Stomach (tissue), 9 donors: Measurements from ENCODE around the gene SIGLEC12. TPM values are rescaled to one million over a fixed set of nuclear protein-coding genes. Genes with fewer than 3 reads are reported as not detected.

Source experiments
- DNase-seq, 2 donors: peaks; one replicate each; pipeline versions ENCODE4 v3.0.0 to v3.0.0-alpha.2; 2013 to 2019
- H3K27ac ChIP-seq, 5 donors: fragments of 200-600 bp in 4 of 5; sonication (generic) in 4 of 5; one replicate each; pipeline ENCODE4 v1.5.1; 2013 to 2019; ENCODE audit warnings: mild to moderate bottlenecking in 1 of 5, moderate library complexity in 1 of 5
- H3K27me3 ChIP-seq, 3 donors: fragments of 200-600 bp; sonication (generic); one replicate each; pipeline ENCODE4 v1.5.1; 2017 to 2019; ENCODE audit warnings: mixed run types in 1 of 3
- H3K36me3 ChIP-seq, 4 donors: fragments of 200-600 bp; sonication (generic); 1 replicate in 3 of 4; 2 replicates in 1 of 4; pipeline ENCODE4 v1.5.1; 2016 to 2019
- H3K4me1 ChIP-seq, 4 donors: fragments of 200-600 bp; sonication (generic); one replicate each; pipeline ENCODE4 v1.5.1; 2016 to 2019
- H3K4me3 ChIP-seq, 4 donors: fragments of 200-600 bp; sonication (generic) in 3 of 4; one replicate each; pipeline ENCODE4 v1.5.1; 2016 to 2019; ENCODE audit warnings: mild to moderate bottlenecking in 1 of 4
- H3K9me3 ChIP-seq, 4 donors: fragments of 200-600 bp; sonication (generic); one replicate each; pipeline ENCODE4 v1.5.1; 2016 to 2019
- EP300 ChIP-seq: sonication (generic); formaldehyde crosslinking; IDR thresholded peaks from one replicate; pipeline ENCODE4 v1.6.1; 2017; ENCODE audit warnings: antibody characterized with exemption
- POLR2A ChIP-seq, 4 donors: fragments of 450-650 bp; IDR thresholded peaks; one replicate each; pipeline ENCODE4 v1.6.1; 2016; ENCODE audit warnings: antibody characterized with exemption in 4 of 4, control low read depth in 2 of 4, mild to moderate bottlenecking in 1 of 4, moderate library complexity in 1 of 4
- POLR2AphosphoS5 ChIP-seq, 3 donors: sonication (generic); formaldehyde crosslinking; IDR thresholded peaks; one replicate each; pipeline ENCODE4 v1.6.1; 2016; ENCODE audit warnings: antibody characterized with exemption in 3 of 3
- WGBS, 5 donors: extraction: QIAGEN DNeasy Blood & Tissue Kit in 3 of 5; methylation state at CpG; one replicate each; pipeline versions ENCODE4 v1.1.5 to v1.1.7; 2013 to 2018; 5-methylcytosine and 5-hydroxymethylcytosine counted together
- intact Hi-C: fragments of 100-400 bp; cut with DNase I; formaldehyde crosslinking; loops from one replicate; pipeline ENCODE4 v1.15.1; 2023; ENCODE audit warnings: low total_unique reads
- polyA plus RNA-seq, 3 donors: library from polyadenylated mRNA; stranded (reverse); fragments of 200-250 nt; gene quantifications; one replicate each; pipeline ENCODE4 v1.2.3, GENCODE V29; 2013
- total RNA-seq, 5 donors: library from RNA; depleted of rRNA; stranded (reverse); fragments of >200 nt; gene quantifications; one replicate each; pipeline versions ENCODE4 v1.1.0 to v1.2.3, GENCODE V29; 2014 to 2016
- TF ChIP-seq, protein P1 (sequence below), 7 experiments: fragments of 450-650 bp in 4 of 7; fragments of 200-600 bp in 3 of 7; sonication (generic) in 3 of 7; IDR thresholded peaks; one replicate each; pipeline ENCODE4 v1.5.1; 2016 to 2019; ENCODE audit warnings: antibody characterized with exemption in 7 of 7, control low read depth in 2 of 7, mild to moderate bottlenecking in 1 of 7
- donor health status: healthy with polysubstance abuse.
- donor health status: Bipolar disorder and iron deficiency.
- donor health status: healthy.

The SIGLEC12 gene
- total and polyA plus RNA-seq, 8 donors: 0.10 to 1.2 (median 0.37) TPM; not detected in 5

- peaks cover 0 to 16% (median 0%) of the 10 kb centered on the region in 4 donors for H3K4me1 ChIP-seq
- WGBS, 5 donors: 23 to 30% (median 26%) methylated on average over 7 of the region's 7 CpGs
- no peak overlapping the region for H3K4me3 ChIP-seq
- H3K27me3 ChIP-seq: peaks cover 0 to 43% (median 8%) of the 10 kb centered on the region in 3 donors
- peak overlapping the region in 1 of 5 donors; percentile 27 for H3K27ac ChIP-seq
- peak; percentile 86 to 87 for DNase-seq
- H3K9me3 ChIP-seq: no peaks in the 10 kb centered on the region
- TF ChIP-seq, protein P1, sequence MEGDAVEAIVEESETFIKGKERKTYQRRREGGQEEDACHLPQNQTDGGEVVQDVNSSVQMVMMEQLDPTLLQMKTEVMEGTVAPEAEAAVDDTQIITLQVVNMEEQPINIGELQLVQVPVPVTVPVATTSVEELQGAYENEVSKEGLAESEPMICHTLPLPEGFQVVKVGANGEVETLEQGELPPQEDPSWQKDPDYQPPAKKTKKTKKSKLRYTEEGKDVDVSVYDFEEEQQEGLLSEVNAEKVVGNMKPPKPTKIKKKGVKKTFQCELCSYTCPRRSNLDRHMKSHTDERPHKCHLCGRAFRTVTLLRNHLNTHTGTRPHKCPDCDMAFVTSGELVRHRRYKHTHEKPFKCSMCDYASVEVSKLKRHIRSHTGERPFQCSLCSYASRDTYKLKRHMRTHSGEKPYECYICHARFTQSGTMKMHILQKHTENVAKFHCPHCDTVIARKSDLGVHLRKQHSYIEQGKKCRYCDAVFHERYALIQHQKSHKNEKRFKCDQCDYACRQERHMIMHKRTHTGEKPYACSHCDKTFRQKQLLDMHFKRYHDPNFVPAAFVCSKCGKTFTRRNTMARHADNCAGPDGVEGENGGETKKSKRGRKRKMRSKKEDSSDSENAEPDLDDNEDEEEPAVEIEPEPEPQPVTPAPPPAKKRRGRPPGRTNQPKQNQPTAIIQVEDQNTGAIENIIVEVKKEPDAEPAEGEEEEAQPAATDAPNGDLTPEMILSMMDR (IDR thresholded peaks at IDR 0.05): peak in 5 of 7 experiments; percentile 58 to 92 (median 75)
- no peak for TF ChIP-seq EP300
- TF ChIP-seq POLR2AphosphoS5 (IDR thresholded peaks at IDR 0.05): peak in 1 of 3 donors; percentile 12
- TF ChIP-seq POLR2A (IDR thresholded peaks at IDR 0.05): no peak
- intact Hi-C loops: loop anchor here (5.0 kb wide), 1 partner anchor 184 kb away; no protein-coding TSS in a partner anchor
- no peaks in the 10 kb centered on the region for H3K36me3 ChIP-seq
Observed at GRCh38 chr19:51473009-51473707, 28.4 kb downstream of the SIGLEC12 start.

- TF ChIP-seq POLR2AphosphoS5 (IDR thresholded peaks at IDR 0.05): no peak
- TF ChIP-seq POLR2A (IDR thresholded peaks at IDR 0.05): no peak
- H3K9me3 ChIP-seq: no peaks in the 10 kb centered on the region
- H3K36me3 ChIP-seq: no peaks in the 10 kb centered on the region
- peaks cover 0 to 16% (median 0%) of the 10 kb centered on the region in 4 donors for H3K4me1 ChIP-seq
- peaks cover 0 to 44% (median 8%) of the 10 kb centered on the region in 3 donors for H3K27me3 ChIP-seq
- no peak for DNase-seq
- intact Hi-C loops: loop anchor here (5.0 kb wide), 1 partner anchor 185 kb away; no protein-coding TSS in a partner anchor
- H3K27ac ChIP-seq: no peak overlapping the region
- WGBS, 5 donors: 9 to 18% (median 13%) methylated on average over 4 of the region's 4 CpGs
- no peak overlapping the region for H3K4me3 ChIP-seq
Observed at GRCh38 chr19:51472607-51473006, 29.0 kb downstream of the SIGLEC12 start.

GRCh38 chr19:51471527-51471926 is 30.1 kb downstream of the SIGLEC12 start:
- H3K36me3 ChIP-seq: no peaks in the 10 kb centered on the region
- DNase-seq: no peak
- intact Hi-C loops: loop anchor here (5.0 kb wide), 1 partner anchor 186 kb away; no protein-coding TSS in a partner anchor
- H3K4me1 ChIP-seq: peaks cover 0 to 16% (median 0%) of the 10 kb centered on the region in 4 donors
- 53 to 76% (median 69%) methylated on average over 1 of the region's 1 CpG for WGBS, 5 donors
- no peak overlapping the region for H3K27ac ChIP-seq
- no peaks in the 10 kb centered on the region for H3K9me3 ChIP-seq
- H3K4me3 ChIP-seq: no peak overlapping the region
- peaks cover 0 to 44% (median 8%) of the 10 kb centered on the region in 3 donors for H3K27me3 ChIP-seq
- no peak for TF ChIP-seq EP300

GRCh38 chr19:51470966-51471365 is 30.6 kb downstream of the SIGLEC12 start:
- Histone ChIP-seq H3K9me3 (no peaks in the 10 kb centered on the region), H3K27me3 (peaks cover 0 to 44% (median 8%) of the 10 kb centered on the region in 3 donors), H3K27ac (no peak overlapping the region), H3K4me1 (peaks cover 0 to 16% (median 0%) of the 10 kb centered on the region in 4 donors), H3K36me3 (no peaks in the 10 kb centered on the region), H3K4me3 (no peak overlapping the region)
- DNase-seq: no peak
- WGBS, 5 donors: 75 to 80% (median 78%) methylated on average over 9 of the region's 9 CpGs
- no peak for TF ChIP-seq EP300
- TF ChIP-seq POLR2A (IDR thresholded peaks at IDR 0.05): no peak
- TF ChIP-seq POLR2AphosphoS5 (IDR thresholded peaks at IDR 0.05): no peak
- TF ChIP-seq, protein P1 (IDR thresholded peaks at IDR 0.05): no peak
- intact Hi-C loops: loop anchor here (5.0 kb wide), 1 partner anchor 186 kb away; no protein-coding TSS in a partner anchor

DNA sequence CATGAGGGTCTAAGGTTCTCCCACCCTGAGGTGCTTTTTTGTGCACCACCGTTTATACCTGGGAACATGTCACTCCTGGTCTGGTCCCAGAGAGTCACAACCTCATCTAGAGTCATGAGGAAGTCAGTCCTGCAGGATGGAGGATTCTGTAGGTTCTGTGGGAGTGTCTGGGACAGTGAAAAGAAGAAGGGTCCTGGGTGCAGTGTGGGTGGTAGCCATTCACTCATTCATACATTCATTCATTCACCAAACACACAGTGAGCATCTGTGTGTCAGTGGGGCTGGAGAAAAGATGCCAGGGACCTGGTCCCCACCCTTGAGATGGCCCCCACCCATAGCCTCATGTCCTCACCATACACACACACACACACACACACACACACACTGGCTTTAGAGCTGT is 32.0 kb downstream of the SIGLEC12 start:
- intact Hi-C loops: loop anchor here (5.0 kb wide), 1 partner anchor 188 kb away; no protein-coding TSS in a partner anchor
- TF ChIP-seq POLR2A (IDR thresholded peaks at IDR 0.05) (no peak), EP300 (no peak), POLR2AphosphoS5 (IDR thresholded peaks at IDR 0.05) (no peak)
- TF ChIP-seq, protein P1 (IDR thresholded peaks at IDR 0.05): no peak
- H3K27me3 ChIP-seq: peaks cover 0 to 55% (median 8%) of the 10 kb centered on the region in 3 donors
- no peak overlapping the region for H3K4me3 ChIP-seq
- H3K27ac ChIP-seq: no peak overlapping the region
- no peaks in the 10 kb centered on the region for H3K36me3 ChIP-seq
- DNase-seq: peak in 1 of 2 donors; percentile 2
- H3K4me1 ChIP-seq: peaks cover 0 to 13% (median 0%) of the 10 kb centered on the region in 4 donors
- WGBS, 5 donors: 47 to 82% (median 56%) methylated on average over 1 of the region's 1 CpG
- H3K9me3 ChIP-seq: no peaks in the 10 kb centered on the region
